ENCODE measurements around the gene ACIN1. TPM values are rescaled to one million over a fixed set of nuclear protein-coding genes. Genes with fewer than 3 reads are reported as not detected.

ACIN1 gene
- total and polyA plus RNA-seq, 12 donors: 73.1 to 431 (median 133) TPM

- intact Hi-C loops (cut with DNase I): no loop called here
- WGBS, 4 donors: 0 to 6% (median 3%) methylated on average over 1 to 2 of the region's 2 CpGs
- peak overlapping the region in 4 of 5 donors; percentile 18 to 85 (median 80) for H3K27ac ChIP-seq
- DNase-seq: peak; percentile 84 to 96 (median 94)
- no peaks in the 10 kb centered on the region for H3K27me3 ChIP-seq
- H3K36me3 ChIP-seq (replicated peaks in 1 of 2): peaks cover 0 to 97% of the 10 kb centered on the region in 2 donors
- H3K4me1 ChIP-seq (replicated peaks in 1 of 2): peaks cover 20 to 21% of the 10 kb centered on the region in 2 donors
- H3K9me3 ChIP-seq (replicated peaks in 1 of 3): no peaks in the 10 kb centered on the region
- TF ChIP-seq CTCF (IDR thresholded peaks at IDR 0.05) (peak in 1 of 6 experiments; percentile 12), POLR2A (IDR thresholded peaks at IDR 0.05) (peak in 1 of 2 donors; percentile 72)
- H3K4me3 ChIP-seq: peak overlapping the region in 1 of 4 donors; percentile 11
Measured at GRCh38 chr14:23078692-23079116, 16.2 kb downstream of the ACIN1 start.

DNA sequence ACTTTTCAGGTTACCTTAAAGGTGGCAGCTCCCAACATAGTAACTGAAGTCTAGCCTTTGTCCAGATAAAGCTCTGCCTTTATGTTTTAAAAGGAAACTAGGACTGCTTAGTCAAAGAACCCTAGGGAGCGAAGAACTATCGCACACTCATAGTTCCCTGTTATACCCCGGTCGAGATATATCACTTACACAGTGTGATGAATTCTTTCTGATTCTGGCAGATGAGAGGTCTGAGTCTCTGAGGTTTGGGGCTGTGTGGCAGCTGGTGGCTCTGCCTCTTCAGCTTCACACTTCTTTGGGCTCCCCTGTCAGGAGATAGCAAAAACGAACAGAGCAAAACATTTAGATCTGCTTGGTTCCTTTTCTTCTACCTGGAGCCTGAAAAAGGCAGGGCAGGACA lies 17.0 kb downstream of the ACIN1 start:
- H3K4me1 ChIP-seq (replicated peaks in 1 of 2): peaks cover 22% of the 10 kb centered on the region in 2 donors
- intact Hi-C loops (cut with DNase I): no loop called here
- WGBS, 4 donors: 66 to 75% (median 69%) methylated on average over 5 of the region's 5 CpGs
- peak overlapping the region in 4 of 5 donors; percentile 18 to 85 (median 80) for H3K27ac ChIP-seq
- no peaks in the 10 kb centered on the region for H3K27me3 ChIP-seq
- DNase-seq: no peak
- peaks cover 0 to 97% of the 10 kb centered on the region in 2 donors for H3K36me3 ChIP-seq (replicated peaks in 1 of 2)
- peak overlapping the region in 1 of 4 donors; percentile 11 for H3K4me3 ChIP-seq
- TF ChIP-seq CTCF (IDR thresholded peaks at IDR 0.05) (no peak), POLR2A (IDR thresholded peaks at IDR 0.05) (no peak)
- H3K9me3 ChIP-seq (replicated peaks in 1 of 3): no peaks in the 10 kb centered on the region

GRCh38 chr14:23076785-23077408 lies 18.0 kb downstream of the ACIN1 start:
- TF ChIP-seq POLR2A (IDR thresholded peaks at IDR 0.05) (no peak), CTCF (IDR thresholded peaks at IDR 0.05) (peak; percentile 35 to 63 (median 53))
- intact Hi-C loops (cut with DNase I): no loop called here
- peaks cover 0 to 93% of the 10 kb centered on the region in 2 donors for H3K36me3 ChIP-seq (replicated peaks in 1 of 2)
- H3K27me3 ChIP-seq: no peaks in the 10 kb centered on the region
- no peaks in the 10 kb centered on the region for H3K9me3 ChIP-seq (replicated peaks in 1 of 3)
- H3K4me3 ChIP-seq: no peak overlapping the region
- peaks cover 32 to 33% of the 10 kb centered on the region in 2 donors for H3K4me1 ChIP-seq (replicated peaks in 1 of 2)
- peak overlapping the region in 2 of 5 donors; percentile 56 to 85 for H3K27ac ChIP-seq
- DNase-seq: no peak
- 52 to 59% (median 57%) methylated on average over 5 of the region's 5 CpGs for WGBS, 4 donors

DNA sequence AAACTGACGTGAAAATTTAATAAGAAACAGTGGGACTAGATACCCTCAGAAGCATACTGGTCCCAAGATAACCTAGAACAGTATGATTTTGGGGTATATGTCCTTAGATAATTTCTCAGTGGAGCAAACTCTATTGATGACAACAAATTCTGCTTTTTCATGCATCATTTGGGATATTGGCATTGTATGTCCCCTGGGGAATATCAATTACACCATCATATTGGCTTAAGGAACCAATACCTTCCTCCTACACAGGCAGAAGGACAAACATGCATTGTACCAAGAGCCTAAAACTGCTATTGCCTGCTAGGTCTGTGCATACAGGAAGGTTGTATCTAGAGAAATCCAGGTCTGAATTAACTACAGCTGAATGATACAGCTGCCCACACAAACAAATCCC lies 20.0 kb downstream of the ACIN1 start:
- intact Hi-C loops (cut with DNase I): no loop called here
- Histone ChIP-seq H3K27ac (peak overlapping the region in 1 of 5 donors; percentile 4), H3K9me3 (replicated peaks in 1 of 3) (no peaks in the 10 kb centered on the region), H3K36me3 (replicated peaks in 1 of 2) (peaks cover 0 to 74% of the 10 kb centered on the region in 2 donors), H3K4me1 (replicated peaks in 1 of 2) (peaks cover 36 to 46% of the 10 kb centered on the region in 2 donors), H3K27me3 (no peaks in the 10 kb centered on the region), H3K4me3 (no peak overlapping the region)
- 79 to 100% (median 92%) methylated on average over 1 of the region's 1 CpG for WGBS, 4 donors
- no peak for TF ChIP-seq CTCF (IDR thresholded peaks at IDR 0.05)
- no peak for TF ChIP-seq POLR2A (IDR thresholded peaks at IDR 0.05)
- DNase-seq: no peak
